Neural cell (in vitro differentiated cells): ENCODE results near the gene OBSCN. TPM values are rescaled to one million over a fixed set of nuclear protein-coding genes. Genes with fewer than 3 reads are reported as not detected.

Experiments
- H2AFZ ChIP-seq: fragments of 200-600, 300-800 bp; sonication (generic), shearing (Covaris generic); 2 replicates; pipeline ENCODE4 v1.6.0; 2014; ENCODE audit warnings: low read depth, mild to moderate bottlenecking, antibody characterized with exemption, low read length, moderate library complexity
- H3F3A ChIP-seq: fragments of 200-600 bp; shearing (Covaris generic); 2 replicates; pipeline ENCODE4 v1.6.1; 2016; ENCODE audit warnings: mild to moderate bottlenecking, moderate library complexity, mixed read lengths, antibody characterized with exemption, low read length; ENCODE audit not compliant: insufficient read depth, poor library complexity, severe bottlenecking
- H3K27ac ChIP-seq: fragments of 200-600, 300-800 bp; sonication (generic), shearing (Covaris generic); 2 replicates; pipeline ENCODE4 v1.5.1; 2014; ENCODE audit warnings: mild to moderate bottlenecking, low read length, moderate library complexity
- H3K27me3 ChIP-seq: fragments of 300-800, 200-600 bp; sonication (generic), shearing (Covaris generic); 2 replicates; pipeline ENCODE4 v1.6.0; 2014; ENCODE audit warnings: mild to moderate bottlenecking, low read depth, low read length, moderate library complexity; ENCODE audit not compliant: insufficient read depth
- H3K36me3 ChIP-seq: fragments of 300-800, 200-600 bp; sonication (generic), shearing (Covaris generic); 2 replicates; pipeline ENCODE4 v1.5.1; 2014; ENCODE audit warnings: mild to moderate bottlenecking, antibody characterized with exemption, low read length, moderate library complexity; ENCODE audit not compliant: insufficient read depth
- H3K4me2 ChIP-seq: fragments of 300-800, 200-600 bp; sonication (generic), shearing (Covaris generic); 2 replicates; pipeline ENCODE4 v1.6.0; 2014; ENCODE audit warnings: mild to moderate bottlenecking, low read length
- H3K4me3 ChIP-seq: fragments of 300-800, 200-600 bp; sonication (generic), shearing (Covaris generic); 2 replicates; pipeline ENCODE4 v1.5.1; 2014; ENCODE audit warnings: mild to moderate bottlenecking, low read length, moderate library complexity
- H3K79me2 ChIP-seq: fragments of 200-600 bp; shearing (Covaris generic); replicated peaks from 2 replicates; pipeline ENCODE4 v1.6.0; 2014; ENCODE audit warnings: mild to moderate bottlenecking, low read length, moderate library complexity; ENCODE audit not compliant: insufficient read depth
- H3K9ac ChIP-seq: fragments of 300-800, 200-600 bp; sonication (generic), shearing (Covaris generic); 2 replicates; pipeline ENCODE4 v1.6.1; 2016; ENCODE audit warnings: mild to moderate bottlenecking, low read length, mixed read lengths
- H3K9me2 ChIP-seq: fragments of 200-600 bp; shearing (Covaris generic); 2 replicates; pipeline ENCODE4 v1.6.1; 2016; ENCODE audit warnings: mild to moderate bottlenecking, low read length, mixed read lengths; ENCODE audit not compliant: insufficient read depth
- H3K9me3 ChIP-seq: fragments of 200-600, 300-800 bp; sonication (generic), shearing (Covaris generic); 2 replicates; pipeline ENCODE4 v1.6.1; 2016; ENCODE audit warnings: mild to moderate bottlenecking, mixed run types, low read length, moderate library complexity, mixed read lengths
- H4K20me1 ChIP-seq: fragments of 200-600 bp; shearing (Covaris generic); 2 replicates; pipeline ENCODE4 v1.6.1; 2016; ENCODE audit warnings: mild to moderate bottlenecking, mixed run types; ENCODE audit not compliant: insufficient read depth
- CTCF ChIP-seq: fragments of 450-650 bp; IDR thresholded peaks from 2 replicates; pipeline ENCODE4 v1.5.1; 2014; ENCODE audit warnings: antibody characterized with exemption, mild to moderate bottlenecking, moderate library complexity; ENCODE audit not compliant: poor library complexity, severe bottlenecking
- EP300 ChIP-seq: fragments of 450-650 bp; conservative IDR thresholded peaks from 2 replicates; pipeline ENCODE4 v1.6.1; 2014; ENCODE audit warnings: antibody characterized with exemption, mild to moderate bottlenecking, moderate library complexity; ENCODE audit not compliant: poor library complexity, severe bottlenecking
- EZH2 ChIP-seq: fragments of 200-600, 300-800 bp; shearing (Covaris generic), sonication (generic); IDR thresholded peaks from 2 replicates; pipeline ENCODE4 v1.6.1; 2014; ENCODE audit warnings: antibody characterized with exemption, low read length, borderline replicate concordance, mild to moderate bottlenecking; ENCODE audit not compliant: insufficient read depth, poor library complexity, severe bottlenecking
- MXI1 ChIP-seq: fragments of 450-650 bp; conservative IDR thresholded peaks from 2 replicates; pipeline ENCODE4 v1.6.1; 2014; ENCODE audit warnings: antibody characterized with exemption, mild to moderate bottlenecking; ENCODE audit not compliant: poor library complexity, severe bottlenecking
- POLR2AphosphoS5 ChIP-seq: IDR thresholded peaks from 2 replicates; pipeline ENCODE4 v1.6.1; 2012
- RAD21 ChIP-seq: fragments of 450-650 bp; conservative IDR thresholded peaks from 2 replicates; pipeline ENCODE4 v1.6.1; 2014; ENCODE audit warnings: antibody characterized with exemption, mild to moderate bottlenecking, moderate library complexity
- SMC3 ChIP-seq: fragments of 450-650 bp; conservative IDR thresholded peaks from 2 replicates; pipeline ENCODE4 v1.6.1; 2014; ENCODE audit warnings: antibody characterized with exemption, mild to moderate bottlenecking, moderate library complexity; ENCODE audit not compliant: poor library complexity
- TAF1 ChIP-seq: IDR thresholded peaks from 2 replicates; pipeline ENCODE4 v1.6.1; 2012; ENCODE audit warnings: low read depth
- polyA plus RNA-seq: library from polyadenylated mRNA; depleted of rRNA; stranded (reverse); fragments of >200 nt; gene quantifications from 2 replicates; pipeline ENCODE4 v1.2.3, GENCODE V29; 2014
- TF ChIP-seq, protein P1 (sequence below): IDR thresholded peaks from 2 replicates; pipeline ENCODE4 v1.6.1; 2012; ENCODE audit warnings: borderline replicate concordance

Gene OBSCN
- polyA plus RNA-seq, 1 donor from 2014 or later: 7.2 TPM

GRCh38 chr1:228317891-228318810 lies 110.3 kb downstream of the OBSCN start:
- Histone ChIP-seq H3K9ac (no peak overlapping the region), H4K20me1 (no peaks in the 10 kb centered on the region), H3K36me3 (peaks cover 6% of the 10 kb centered on the region), H3K4me3 (no peak overlapping the region), H2AFZ (no peak overlapping the region), H3K27ac (no peak overlapping the region), H3K4me2 (no peak overlapping the region), H3K9me2 (no peaks in the 10 kb centered on the region), H3K79me2 (no peaks in the 10 kb centered on the region), H3K9me3 (no peaks in the 10 kb centered on the region), H3F3A (no peaks in the 10 kb centered on the region), H3K27me3 (no peaks in the 10 kb centered on the region)
- TF ChIP-seq POLR2AphosphoS5 (no peak), TAF1 (no peak), EZH2 (no peak), MXI1 (no peak), EP300 (no peak), RAD21 (no peak), SMC3 (no peak), CTCF (no peak)
- TF ChIP-seq, protein P1, sequence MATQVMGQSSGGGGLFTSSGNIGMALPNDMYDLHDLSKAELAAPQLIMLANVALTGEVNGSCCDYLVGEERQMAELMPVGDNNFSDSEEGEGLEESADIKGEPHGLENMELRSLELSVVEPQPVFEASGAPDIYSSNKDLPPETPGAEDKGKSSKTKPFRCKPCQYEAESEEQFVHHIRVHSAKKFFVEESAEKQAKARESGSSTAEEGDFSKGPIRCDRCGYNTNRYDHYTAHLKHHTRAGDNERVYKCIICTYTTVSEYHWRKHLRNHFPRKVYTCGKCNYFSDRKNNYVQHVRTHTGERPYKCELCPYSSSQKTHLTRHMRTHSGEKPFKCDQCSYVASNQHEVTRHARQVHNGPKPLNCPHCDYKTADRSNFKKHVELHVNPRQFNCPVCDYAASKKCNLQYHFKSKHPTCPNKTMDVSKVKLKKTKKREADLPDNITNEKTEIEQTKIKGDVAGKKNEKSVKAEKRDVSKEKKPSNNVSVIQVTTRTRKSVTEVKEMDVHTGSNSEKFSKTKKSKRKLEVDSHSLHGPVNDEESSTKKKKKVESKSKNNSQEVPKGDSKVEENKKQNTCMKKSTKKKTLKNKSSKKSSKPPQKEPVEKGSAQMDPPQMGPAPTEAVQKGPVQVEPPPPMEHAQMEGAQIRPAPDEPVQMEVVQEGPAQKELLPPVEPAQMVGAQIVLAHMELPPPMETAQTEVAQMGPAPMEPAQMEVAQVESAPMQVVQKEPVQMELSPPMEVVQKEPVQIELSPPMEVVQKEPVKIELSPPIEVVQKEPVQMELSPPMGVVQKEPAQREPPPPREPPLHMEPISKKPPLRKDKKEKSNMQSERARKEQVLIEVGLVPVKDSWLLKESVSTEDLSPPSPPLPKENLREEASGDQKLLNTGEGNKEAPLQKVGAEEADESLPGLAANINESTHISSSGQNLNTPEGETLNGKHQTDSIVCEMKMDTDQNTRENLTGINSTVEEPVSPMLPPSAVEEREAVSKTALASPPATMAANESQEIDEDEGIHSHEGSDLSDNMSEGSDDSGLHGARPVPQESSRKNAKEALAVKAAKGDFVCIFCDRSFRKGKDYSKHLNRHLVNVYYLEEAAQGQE: no peak

- no peaks in the 10 kb centered on the region for H4K20me1 ChIP-seq
- no peaks in the 10 kb centered on the region for H3K9me3 ChIP-seq
- H2AFZ ChIP-seq: no peak overlapping the region
- no peaks in the 10 kb centered on the region for H3K9me2 ChIP-seq
- no peaks in the 10 kb centered on the region for H3K27me3 ChIP-seq
- H3K4me3 ChIP-seq: no peak overlapping the region
- no peaks in the 10 kb centered on the region for H3F3A ChIP-seq
- H3K27ac ChIP-seq: no peak overlapping the region
- H3K36me3 ChIP-seq: peaks cover 6% of the 10 kb centered on the region
- no peak overlapping the region for H3K9ac ChIP-seq
- no peaks in the 10 kb centered on the region for H3K79me2 ChIP-seq
- H3K4me2 ChIP-seq: no peak overlapping the region
- TF ChIP-seq EP300: no peak
- no peak for TF ChIP-seq SMC3
- no peak for TF ChIP-seq MXI1
- TF ChIP-seq POLR2AphosphoS5: no peak
- no peak for TF ChIP-seq CTCF
- no peak for TF ChIP-seq TAF1
- TF ChIP-seq, protein P1: no peak
- TF ChIP-seq EZH2: no peak
- TF ChIP-seq RAD21: no peak
These were observed 111.0 kb downstream of the OBSCN start for GRCh38 chr1:228318823-228319241.
